GM12878 (cell line): ENCODE measurements around the gene C22orf31. TPM values are rescaled to one million over a fixed set of nuclear protein-coding genes. Genes with fewer than 3 reads are reported as not detected.

Source experiments
- ATAC-seq: fragments of 200-7000 bp; cut with Tn5 transposase; 3 replicates; pipeline ENCODE4 v1.9.1; 2020; ENCODE audit warnings: mild to moderate bottlenecking, moderate library complexity
- BruUV-seq: library from RNA; stranded (reverse); fragments of 400-500 nt; replicated peaks from 2 replicates; lab custom pipeline; 2021; lab: Mats Ljungman, UMichigan
- CTCF ChIA-PET: fragments of 300-600 bp; sonication (Branson Sonifier 250); formaldehyde crosslinking; extraction: SDS; loops from one replicate; lab custom pipeline; 2021; ENCODE audit warnings: inconsistent platforms; lab: Yijun Ruan, JAX
- POLR2A ChIA-PET: fragments of 350-600 bp; formaldehyde crosslinking; extraction: SDS; loops from one replicate; lab custom pipeline; 2021; ENCODE audit warnings: inconsistent platforms; lab: Charles Lee
- RAD21 ChIA-PET: fragments of 300-600 bp; sonication (Branson Sonifier 250); formaldehyde crosslinking; loops from one replicate; lab custom pipeline; 2023; ENCODE audit warnings: antibody characterized with exemption; ENCODE audit not compliant: unreplicated experiment; lab: Charles Lee
- SMC1A ChIA-PET: fragments of 300-600 bp; sonication (Branson Sonifier 250); formaldehyde crosslinking; loops from one replicate; lab custom pipeline; 2023; ENCODE audit not compliant: unreplicated experiment, uncharacterized antibody; lab: Charles Lee
- DNase-seq: peaks from one replicate; pipeline ENCODE4 v3.0.0-alpha.2; 2011; ENCODE audit warnings: low read depth, low spot score
- FAIRE-seq: peaks from 3 replicates; lab custom pipeline; 2011; peaks lifted over from hg19 to GRCh38; lab: Jason Lieb, UNC
- H2AFZ ChIP-seq: 2 replicates; pipeline ENCODE4 v1.6.0; 2011; ENCODE audit warnings: low read depth, low read length, control low read depth; ENCODE audit not compliant: control insufficient read depth
- H3K27ac ChIP-seq: 2 replicates; pipeline ENCODE4 v1.5.1; 2011; ENCODE audit warnings: control low read depth; ENCODE audit not compliant: control insufficient read depth, insufficient read depth
- H3K27me3 ChIP-seq, 2 experiments: replicated peaks in 1 of 2; 2 replicates each; pipeline versions ENCODE4 v1.6.0 to v1.6.1; 2011; ENCODE audit warnings: low read length in 1 of 2; ENCODE audit not compliant: control insufficient read depth in 2 of 2, insufficient read depth in 2 of 2
- H3K36me3 ChIP-seq, 2 experiments: 2 replicates each; pipeline ENCODE4 v1.5.1; 2011; ENCODE audit warnings: low read length in 1 of 2; ENCODE audit not compliant: control insufficient read depth in 2 of 2, insufficient read depth in 2 of 2
- H3K4me1 ChIP-seq: 2 replicates; pipeline ENCODE4 v1.6.1; 2011; ENCODE audit warnings: mild to moderate bottlenecking, low read length, moderate library complexity, mixed read lengths; ENCODE audit not compliant: control insufficient read depth, insufficient read depth
- H3K4me2 ChIP-seq: 2 replicates; pipeline ENCODE4 v1.6.0; 2011; ENCODE audit warnings: control low read depth; ENCODE audit not compliant: control insufficient read depth, insufficient read depth
- H3K4me3 ChIP-seq: fragments of 200-600 bp; sonication (generic); 2 replicates; pipeline ENCODE4 v1.5.1; 2016
- H3K79me2 ChIP-seq: 2 replicates; pipeline ENCODE4 v1.6.0; 2011; ENCODE audit warnings: low read length; ENCODE audit not compliant: control insufficient read depth, insufficient read depth
- H3K9ac ChIP-seq: 2 replicates; pipeline ENCODE4 v1.8.0; 2011; ENCODE audit warnings: low read length, control low read depth, mixed read lengths; ENCODE audit not compliant: control insufficient read depth, insufficient read depth
- H3K9me3 ChIP-seq: replicated peaks from 3 replicates; pipeline ENCODE4 v1.5.1; 2011; ENCODE audit warnings: mild to moderate bottlenecking, low read length; ENCODE audit not compliant: control insufficient read depth, insufficient read depth
- H4K20me1 ChIP-seq: 2 replicates; pipeline ENCODE4 v1.6.0; 2011; ENCODE audit not compliant: control insufficient read depth, insufficient read depth
- BMI1 ChIP-seq: fragments of 450-650 bp; IDR thresholded peaks from 2 replicates; pipeline ENCODE4 v1.6.1; 2016; ENCODE audit warnings: mild to moderate bottlenecking, moderate library complexity, borderline replicate concordance
- GATAD2B ChIP-seq: fragments of 450-650 bp; conservative IDR thresholded peaks from 2 replicates; pipeline ENCODE4 v1.6.1; 2017; ENCODE audit warnings: low read depth, mild to moderate bottlenecking, moderate library complexity
- MXI1 ChIP-seq: fragments of 150-350 bp; IDR thresholded peaks from 2 replicates; pipeline ENCODE4 v1.6.1; 2011; ENCODE audit warnings: low read depth, mild to moderate bottlenecking, inconsistent platforms, low read length, improper control_type of control experiment
- MYB ChIP-seq: fragments of 150-350 bp; IDR thresholded peaks from 2 replicates; pipeline ENCODE4 v1.6.1; 2014; ENCODE audit warnings: mild to moderate bottlenecking, low read depth, low read length, borderline replicate concordance
- MYC ChIP-seq: IDR thresholded peaks from 2 replicates; pipeline ENCODE4 v1.6.1; 2011; ENCODE audit warnings: mild to moderate bottlenecking, low read length, moderate library complexity, inconsistent platforms; ENCODE audit not compliant: insufficient read depth, insufficient replicate concordance, insufficient read length, severe bottlenecking
- SP1 ChIP-seq: IDR thresholded peaks from one replicate; pipeline ENCODE4 v1.6.1; 2011; ENCODE audit warnings: low read depth, low read length
- STAT3 ChIP-seq: IDR thresholded peaks from 2 replicates; pipeline ENCODE4 v1.6.1; 2011; ENCODE audit warnings: low read depth, low read length, improper control_type of control experiment
- WGBS: methylation state at CpG from one replicate; pipeline ENCODE4 v1.1.6; 2016; ENCODE audit warnings: low lambda C conversion rate; ENCODE audit not compliant: insufficient replicate concordance, insufficient coverage; ENCODE audit errors: missing lambda C conversion rate; 5-methylcytosine and 5-hydroxymethylcytosine counted together
- in situ Hi-C: fragments of 300-500 bp; cut with MboI; formaldehyde crosslinking; loops from 9 replicates; pipeline ENCODE4 v1.14.3; 2018; ENCODE audit warnings: mixed read lengths
- intact Hi-C: fragments of 100-400 bp; cut with micrococcal nuclease; formaldehyde crosslinking; loops from one replicate; pipeline ENCODE4 v1.14.2; 2022; ENCODE audit not compliant: unreplicated experiment
- polyA plus RNA-seq, 11 experiments: library from polyadenylated mRNA; depleted of rRNA in 4 of 11; unstranded in 6 of 11; stranded (reverse) in 5 of 11; fragments of >200 nt; fragmentation: Nextera tagmentation in 4 of 11; fragmentation: Illumina TruSeq in 1 of 11; extraction: Ambion mirVana in 4 of 11; extraction: Trizol in 1 of 11; gene quantifications; 1 replicate in 1 of 11; 2 replicates in 10 of 11; pipeline versions ENCODE4 v1.2.1 to v1.2.3, GENCODE V29; 2011 to 2016; ENCODE audit warnings: inconsistent platforms in 2 of 11, missing spikeins in 2 of 11, low read depth in 1 of 11
- total RNA-seq, 4 experiments: library from RNA; depleted of rRNA in 3 of 4; stranded (reverse); fragments of >200 nt in 3 of 4; fragmentation: Illumina TruSeq in 1 of 4; extraction: Trizol in 1 of 4; gene quantifications; 2 replicates each; pipeline versions ENCODE4 v1.2.1 to v1.2.3, GENCODE V29; 2013 to 2021
- TF ChIP-seq, protein P1 (sequence below): fragments of 450-650 bp; IDR thresholded peaks from 2 replicates; pipeline ENCODE4 v1.6.1; 2017; ENCODE audit warnings: mild to moderate bottlenecking, moderate library complexity
- TF ChIP-seq, protein P2 (sequence below), 3 experiments: IDR thresholded peaks in 2 of 3; conservative IDR thresholded peaks in 1 of 3; 2 replicates each; pipeline ENCODE4 v1.5.1; 2011; ENCODE audit warnings: low read depth in 3 of 3, low read length in 3 of 3, mild to moderate bottlenecking in 3 of 3, control low read depth in 2 of 3, moderate library complexity in 2 of 3, inconsistent platforms in 1 of 3, mixed read lengths in 1 of 3; ENCODE audit not compliant: control insufficient read depth in 2 of 3, insufficient read depth in 1 of 3; ENCODE audit errors: extremely low read depth in 1 of 3
- TF ChIP-seq, protein P3 (sequence below): IDR thresholded peaks from 2 replicates; pipeline ENCODE4 v1.6.1; 2011; ENCODE audit warnings: low read depth, mild to moderate bottlenecking, low read length, moderate library complexity, borderline replicate concordance; ENCODE audit errors: extremely low read depth
- TF ChIP-seq, protein P4 (sequence below): IDR thresholded peaks from 2 replicates; pipeline ENCODE4 v1.6.1; 2012; ENCODE audit warnings: mild to moderate bottlenecking, low read depth, low read length

Gene C22orf31
- total and polyA plus RNA-seq, 10 of the 15 experiments (the other 5 are each of a cell fraction or from before 2014, with no cell fraction given) = not detected

DNA sequence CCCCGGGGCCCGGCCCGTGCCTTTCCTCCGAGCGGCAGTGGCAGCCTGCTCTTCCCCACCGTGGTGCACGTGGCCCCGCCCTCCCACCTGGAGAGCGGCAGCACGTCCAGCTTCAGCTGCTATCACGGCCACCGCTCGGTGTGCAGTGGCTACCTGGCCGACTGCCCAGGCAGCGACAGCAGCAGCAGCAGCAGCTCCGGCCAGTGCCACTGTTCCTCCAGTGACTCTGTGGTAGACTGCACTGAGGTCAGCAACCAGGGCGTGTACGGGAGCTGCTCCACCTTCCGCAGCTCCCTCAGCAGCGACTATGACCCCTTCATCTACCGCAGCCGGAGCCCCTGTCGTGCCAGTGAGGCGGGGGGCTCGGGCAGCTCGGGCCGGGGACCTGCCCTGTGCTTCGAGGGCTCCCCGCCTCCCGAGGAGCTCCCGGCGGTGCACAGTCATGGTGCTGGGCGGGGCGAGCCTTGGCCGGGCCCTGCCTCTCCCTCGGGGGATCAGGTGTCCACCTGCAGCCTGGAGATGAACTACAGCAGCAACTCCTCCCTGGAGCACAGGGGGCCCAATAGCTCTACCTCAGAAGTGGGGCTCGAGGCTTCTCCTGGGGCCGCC is 11.9 kb downstream of the C22orf31 start:
- no peak for FAIRE-seq
- H3K79me2 ChIP-seq = no peaks in the 10 kb centered on the region
- ChIA-PET POLR2A (interaction anchor here (0.5 kb wide), 1 partner anchor 168 kb away, joined by 4 read pairs; no protein-coding TSS in a partner anchor), SMC1A (no interaction called here), RAD21 (interaction anchor here (1.0 to 1.1 kb wide), 2 partner anchors 25 to 103 kb away, joined by 3 to 4 read pairs; no protein-coding TSS in a partner anchor), CTCF (interaction anchor here (0.8 kb wide), 1 partner anchor 9 kb away, joined by 3 read pairs; no protein-coding TSS in a partner anchor)
- no peak for ATAC-seq
- H3K27me3 ChIP-seq = peaks cover 0 to 2% of the 10 kb centered on the region in 2 experiments; a peak in 2 of 4 replicates
- H3K36me3 ChIP-seq = peaks cover 0 to 22% of the 10 kb centered on the region in 2 experiments; a peak in 2 of 4 replicates
- no peaks in the 10 kb centered on the region for H3K9me3 ChIP-seq
- in situ Hi-C loops = loop anchor here (25.0 kb wide), 1 partner anchor 1012 kb away; no protein-coding TSS in a partner anchor
- no peaks in the 10 kb centered on the region for H3K4me1 ChIP-seq
- TF ChIP-seq, protein P1, sequence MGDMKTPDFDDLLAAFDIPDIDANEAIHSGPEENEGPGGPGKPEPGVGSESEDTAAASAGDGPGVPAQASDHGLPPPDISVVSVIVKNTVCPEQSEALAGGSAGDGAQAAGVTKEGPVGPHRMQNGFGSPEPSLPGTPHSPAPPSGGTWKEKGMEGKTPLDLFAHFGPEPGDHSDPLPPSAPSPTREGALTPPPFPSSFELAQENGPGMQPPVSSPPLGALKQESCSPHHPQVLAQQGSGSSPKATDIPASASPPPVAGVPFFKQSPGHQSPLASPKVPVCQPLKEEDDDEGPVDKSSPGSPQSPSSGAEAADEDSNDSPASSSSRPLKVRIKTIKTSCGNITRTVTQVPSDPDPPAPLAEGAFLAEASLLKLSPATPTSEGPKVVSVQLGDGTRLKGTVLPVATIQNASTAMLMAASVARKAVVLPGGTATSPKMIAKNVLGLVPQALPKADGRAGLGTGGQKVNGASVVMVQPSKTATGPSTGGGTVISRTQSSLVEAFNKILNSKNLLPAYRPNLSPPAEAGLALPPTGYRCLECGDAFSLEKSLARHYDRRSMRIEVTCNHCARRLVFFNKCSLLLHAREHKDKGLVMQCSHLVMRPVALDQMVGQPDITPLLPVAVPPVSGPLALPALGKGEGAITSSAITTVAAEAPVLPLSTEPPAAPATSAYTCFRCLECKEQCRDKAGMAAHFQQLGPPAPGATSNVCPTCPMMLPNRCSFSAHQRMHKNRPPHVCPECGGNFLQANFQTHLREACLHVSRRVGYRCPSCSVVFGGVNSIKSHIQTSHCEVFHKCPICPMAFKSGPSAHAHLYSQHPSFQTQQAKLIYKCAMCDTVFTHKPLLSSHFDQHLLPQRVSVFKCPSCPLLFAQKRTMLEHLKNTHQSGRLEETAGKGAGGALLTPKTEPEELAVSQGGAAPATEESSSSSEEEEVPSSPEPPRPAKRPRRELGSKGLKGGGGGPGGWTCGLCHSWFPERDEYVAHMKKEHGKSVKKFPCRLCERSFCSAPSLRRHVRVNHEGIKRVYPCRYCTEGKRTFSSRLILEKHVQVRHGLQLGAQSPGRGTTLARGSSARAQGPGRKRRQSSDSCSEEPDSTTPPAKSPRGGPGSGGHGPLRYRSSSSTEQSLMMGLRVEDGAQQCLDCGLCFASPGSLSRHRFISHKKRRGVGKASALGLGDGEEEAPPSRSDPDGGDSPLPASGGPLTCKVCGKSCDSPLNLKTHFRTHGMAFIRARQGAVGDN = no peak
- TF ChIP-seq MYB (no peak), SP1 (no peak), GATAD2B (no peak), MYC (no peak), MXI1 (no peak), STAT3 (no peak), BMI1 (no peak)
- TF ChIP-seq, protein P2, sequence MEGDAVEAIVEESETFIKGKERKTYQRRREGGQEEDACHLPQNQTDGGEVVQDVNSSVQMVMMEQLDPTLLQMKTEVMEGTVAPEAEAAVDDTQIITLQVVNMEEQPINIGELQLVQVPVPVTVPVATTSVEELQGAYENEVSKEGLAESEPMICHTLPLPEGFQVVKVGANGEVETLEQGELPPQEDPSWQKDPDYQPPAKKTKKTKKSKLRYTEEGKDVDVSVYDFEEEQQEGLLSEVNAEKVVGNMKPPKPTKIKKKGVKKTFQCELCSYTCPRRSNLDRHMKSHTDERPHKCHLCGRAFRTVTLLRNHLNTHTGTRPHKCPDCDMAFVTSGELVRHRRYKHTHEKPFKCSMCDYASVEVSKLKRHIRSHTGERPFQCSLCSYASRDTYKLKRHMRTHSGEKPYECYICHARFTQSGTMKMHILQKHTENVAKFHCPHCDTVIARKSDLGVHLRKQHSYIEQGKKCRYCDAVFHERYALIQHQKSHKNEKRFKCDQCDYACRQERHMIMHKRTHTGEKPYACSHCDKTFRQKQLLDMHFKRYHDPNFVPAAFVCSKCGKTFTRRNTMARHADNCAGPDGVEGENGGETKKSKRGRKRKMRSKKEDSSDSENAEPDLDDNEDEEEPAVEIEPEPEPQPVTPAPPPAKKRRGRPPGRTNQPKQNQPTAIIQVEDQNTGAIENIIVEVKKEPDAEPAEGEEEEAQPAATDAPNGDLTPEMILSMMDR (IDR thresholded peaks at IDR 0.05 in 2 of 3, conservative IDR thresholded peaks at IDR 0.05 in 1 of 3; ENCODE audit: control insufficient read depth in 2 of 3, extremely low read depth in 1 of 3, insufficient read depth in 1 of 3, low read depth in 3 of 3, low read length in 3 of 3) = no peak
- TF ChIP-seq, protein P3, sequence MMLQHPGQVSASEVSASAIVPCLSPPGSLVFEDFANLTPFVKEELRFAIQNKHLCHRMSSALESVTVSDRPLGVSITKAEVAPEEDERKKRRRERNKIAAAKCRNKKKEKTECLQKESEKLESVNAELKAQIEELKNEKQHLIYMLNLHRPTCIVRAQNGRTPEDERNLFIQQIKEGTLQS = no peak
- TF ChIP-seq, protein P4, sequence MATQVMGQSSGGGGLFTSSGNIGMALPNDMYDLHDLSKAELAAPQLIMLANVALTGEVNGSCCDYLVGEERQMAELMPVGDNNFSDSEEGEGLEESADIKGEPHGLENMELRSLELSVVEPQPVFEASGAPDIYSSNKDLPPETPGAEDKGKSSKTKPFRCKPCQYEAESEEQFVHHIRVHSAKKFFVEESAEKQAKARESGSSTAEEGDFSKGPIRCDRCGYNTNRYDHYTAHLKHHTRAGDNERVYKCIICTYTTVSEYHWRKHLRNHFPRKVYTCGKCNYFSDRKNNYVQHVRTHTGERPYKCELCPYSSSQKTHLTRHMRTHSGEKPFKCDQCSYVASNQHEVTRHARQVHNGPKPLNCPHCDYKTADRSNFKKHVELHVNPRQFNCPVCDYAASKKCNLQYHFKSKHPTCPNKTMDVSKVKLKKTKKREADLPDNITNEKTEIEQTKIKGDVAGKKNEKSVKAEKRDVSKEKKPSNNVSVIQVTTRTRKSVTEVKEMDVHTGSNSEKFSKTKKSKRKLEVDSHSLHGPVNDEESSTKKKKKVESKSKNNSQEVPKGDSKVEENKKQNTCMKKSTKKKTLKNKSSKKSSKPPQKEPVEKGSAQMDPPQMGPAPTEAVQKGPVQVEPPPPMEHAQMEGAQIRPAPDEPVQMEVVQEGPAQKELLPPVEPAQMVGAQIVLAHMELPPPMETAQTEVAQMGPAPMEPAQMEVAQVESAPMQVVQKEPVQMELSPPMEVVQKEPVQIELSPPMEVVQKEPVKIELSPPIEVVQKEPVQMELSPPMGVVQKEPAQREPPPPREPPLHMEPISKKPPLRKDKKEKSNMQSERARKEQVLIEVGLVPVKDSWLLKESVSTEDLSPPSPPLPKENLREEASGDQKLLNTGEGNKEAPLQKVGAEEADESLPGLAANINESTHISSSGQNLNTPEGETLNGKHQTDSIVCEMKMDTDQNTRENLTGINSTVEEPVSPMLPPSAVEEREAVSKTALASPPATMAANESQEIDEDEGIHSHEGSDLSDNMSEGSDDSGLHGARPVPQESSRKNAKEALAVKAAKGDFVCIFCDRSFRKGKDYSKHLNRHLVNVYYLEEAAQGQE = no peak
- no peak overlapping the region for H3K9ac ChIP-seq
- intact Hi-C loops = loop anchor here (10.0 kb wide), 1 partner anchor 105 kb away; no protein-coding TSS in a partner anchor
- H2AFZ ChIP-seq = no peak overlapping the region
- no peaks in the 10 kb centered on the region for H4K20me1 ChIP-seq
- WGBS = 72% methylated on average over 38 of the region's 38 CpGs
- no peak overlapping the region for H3K4me2 ChIP-seq
- no peak for DNase-seq
- BruUV-seq = no TSS peak
- H3K27ac ChIP-seq = no peak overlapping the region
- no peak overlapping the region for H3K4me3 ChIP-seq
